GM23338 (cell line): ENCODE data around the gene USP7. TPM values are rescaled to one million over a fixed set of nuclear protein-coding genes. Genes with fewer than 3 reads are reported as not detected.

ENCODE experiments used
- ATAC-seq: fragments of 200-7000 bp; cut with Tn5 transposase; 3 replicates; pipeline ENCODE4 v1.9.1; 2020
- DNase-seq: peaks from one replicate; pipeline ENCODE4 v3.0.0-alpha.2; 2015; ENCODE audit warnings: low spot score
- H2AFZ ChIP-seq: fragments of 200-600 bp; sonication (generic); 2 replicates; pipeline ENCODE4 v1.8.0; 2016; ENCODE audit warnings: antibody characterized with exemption, mild to moderate bottlenecking, moderate library complexity
- H3F3A ChIP-seq: fragments of 200-600 bp; sonication (generic); replicated peaks from 2 replicates; pipeline ENCODE4 v1.8.0; 2017; ENCODE audit warnings: antibody characterized with exemption, mixed run types, low read depth
- H3K27ac ChIP-seq: fragments of 200-600 bp; sonication (generic); 2 replicates; pipeline ENCODE4 v1.6.1; 2016; ENCODE audit warnings: low read depth
- H3K27me3 ChIP-seq: fragments of 200-600 bp; sonication (generic); 2 replicates; pipeline ENCODE4 v1.8.0; 2016; ENCODE audit warnings: mild to moderate bottlenecking, mixed run types, moderate library complexity; ENCODE audit not compliant: insufficient read depth
- H3K36me3 ChIP-seq: fragments of 200-600 bp; sonication (generic); 2 replicates; pipeline ENCODE4 v1.8.0; 2016; ENCODE audit warnings: mild to moderate bottlenecking; ENCODE audit not compliant: insufficient read depth
- H3K4me1 ChIP-seq: fragments of 200-600 bp; sonication (generic); 2 replicates; pipeline ENCODE4 v1.8.0; 2016; ENCODE audit warnings: mild to moderate bottlenecking, moderate library complexity; ENCODE audit not compliant: insufficient read depth
- H3K4me2 ChIP-seq: fragments of 200-600 bp; sonication (generic); 2 replicates; pipeline ENCODE4 v1.7.1; 2017; ENCODE audit warnings: mixed run types
- H3K4me3 ChIP-seq: fragments of 200-600 bp; sonication (generic); 2 replicates; pipeline ENCODE4 v1.6.1; 2016; ENCODE audit warnings: mixed run types
- H3K79me2 ChIP-seq: fragments of 200-600 bp; sonication (generic); replicated peaks from 2 replicates; pipeline ENCODE4 v1.8.0; 2017; ENCODE audit warnings: mild to moderate bottlenecking; ENCODE audit not compliant: insufficient read depth
- H3K9me2 ChIP-seq: fragments of 200-600 bp; sonication (generic); 2 replicates; pipeline ENCODE4 v1.8.0; 2017; ENCODE audit not compliant: insufficient read depth
- H4K20me1 ChIP-seq: fragments of 200-600 bp; sonication (generic); replicated peaks from 2 replicates; pipeline ENCODE4 v1.8.0; 2017; ENCODE audit warnings: mild to moderate bottlenecking; ENCODE audit not compliant: insufficient read depth
- H3K27ac Mint-ChIP-seq: 2 replicates; pipeline ENCODE4 v1.8.0; 2020; ENCODE audit warnings: inconsistent platforms, mild to moderate bottlenecking, moderate library complexity, mixed read lengths
- H3K27me3 Mint-ChIP-seq: 3 replicates; pipeline ENCODE4 v1.8.0; 2022; ENCODE audit warnings: low read depth, mild to moderate bottlenecking, moderate library complexity, mixed read lengths, inconsistent platforms; ENCODE audit not compliant: insufficient read depth, poor library complexity
- H3K36me3 Mint-ChIP-seq: 3 replicates; pipeline ENCODE4 v1.8.0; 2021; ENCODE audit warnings: low read depth, mild to moderate bottlenecking, inconsistent platforms, moderate library complexity, mixed read lengths
- H3K4me1 Mint-ChIP-seq: 3 replicates; pipeline ENCODE4 v1.8.0; 2020; ENCODE audit warnings: mild to moderate bottlenecking, inconsistent platforms, mixed read lengths
- H3K4me3 Mint-ChIP-seq: 3 replicates; pipeline ENCODE4 v1.8.0; 2021; ENCODE audit warnings: moderate library complexity, mild to moderate bottlenecking, inconsistent platforms, mixed read lengths
- H3K9me3 Mint-ChIP-seq: 3 replicates; pipeline ENCODE4 v1.8.0; 2020; ENCODE audit warnings: moderate library complexity, mild to moderate bottlenecking, inconsistent platforms, mixed read lengths
- JUNB ChIP-seq: IDR thresholded peaks from one replicate; pipeline ENCODE4 v1.6.1; 2016; ENCODE audit warnings: antibody characterized with exemption; ENCODE audit not compliant: unreplicated experiment
- POLR2AphosphoS5 ChIP-seq: IDR thresholded peaks from 2 replicates; pipeline ENCODE4 v1.6.1; 2016; ENCODE audit warnings: antibody characterized with exemption, low read depth
- ZNF331 ChIP-seq: fragments of 250-450 bp; sonication (Bioruptor Pico); IDR thresholded peaks from 2 replicates; pipeline ENCODE4 v1.5.0; 2020; ENCODE audit warnings: low read depth, mild to moderate bottlenecking, moderate library complexity
- polyA plus RNA-seq: library from polyadenylated mRNA; unstranded; fragments of >200 nt; fragmentation: Nextera tagmentation; extraction: Ambion mirVana; gene quantifications from 2 replicates; pipeline ENCODE4 v1.2.1, GENCODE V29; 2016
- total RNA-seq: library from RNA; depleted of rRNA; stranded (reverse); fragments of >200 nt; shearing (Covaris generic); gene quantifications from 2 replicates; pipeline ENCODE4 v1.2.3, GENCODE V29; 2014
- TF ChIP-seq, protein P1 (sequence below): fragments of 250-450 bp; sonication (Bioruptor Pico); IDR thresholded peaks from 2 replicates; pipeline ENCODE4 v1.5.0; 2020; ENCODE audit warnings: mild to moderate bottlenecking, moderate library complexity
- TF ChIP-seq, protein P2 (sequence below): IDR thresholded peaks from 2 replicates; pipeline ENCODE4 v1.6.1; 2016; ENCODE audit warnings: antibody characterized with exemption
- TF ChIP-seq, protein P3 (sequence below): IDR thresholded peaks from one replicate; pipeline ENCODE4 v1.6.1; 2018; ENCODE audit warnings: antibody characterized with exemption; ENCODE audit not compliant: unreplicated experiment

Gene USP7
- total and polyA plus RNA-seq, 2 experiments from 2014 or later: 42.3 to 130 TPM

DNA sequence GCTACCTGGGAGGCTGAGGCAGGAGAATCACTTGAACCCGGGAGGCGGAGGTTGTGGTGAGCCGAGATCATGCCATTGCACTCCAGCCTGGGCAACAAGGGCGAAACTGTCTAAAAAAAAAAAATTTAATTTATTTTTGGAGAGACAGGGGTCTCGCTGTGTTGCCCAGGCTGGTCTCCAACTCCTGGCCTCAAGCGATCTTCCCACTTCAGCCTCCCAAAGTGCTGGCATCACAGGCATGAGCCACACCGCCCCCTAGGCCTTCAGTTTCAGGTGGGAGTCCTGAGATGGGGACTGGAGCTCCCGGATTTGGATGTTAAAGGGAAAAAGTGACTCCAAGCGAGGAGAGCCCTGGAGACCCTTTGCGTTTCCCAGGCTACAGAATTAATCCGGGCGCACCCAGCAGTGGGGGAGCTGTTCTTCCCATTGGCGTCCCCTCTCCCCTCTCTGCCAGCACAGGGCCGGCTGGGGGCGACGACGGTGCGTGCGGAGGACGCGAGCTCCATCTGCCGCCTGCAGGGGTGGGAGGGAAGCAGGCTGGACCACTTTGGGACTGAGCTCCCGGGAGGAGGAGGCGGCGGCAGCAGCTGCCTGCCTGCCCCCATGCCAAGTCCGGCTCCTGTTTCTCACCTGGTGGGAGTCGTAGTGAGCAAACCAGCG, 49.3 kb upstream of the USP7 start (continued):
- TF ChIP-seq, protein P1, sequence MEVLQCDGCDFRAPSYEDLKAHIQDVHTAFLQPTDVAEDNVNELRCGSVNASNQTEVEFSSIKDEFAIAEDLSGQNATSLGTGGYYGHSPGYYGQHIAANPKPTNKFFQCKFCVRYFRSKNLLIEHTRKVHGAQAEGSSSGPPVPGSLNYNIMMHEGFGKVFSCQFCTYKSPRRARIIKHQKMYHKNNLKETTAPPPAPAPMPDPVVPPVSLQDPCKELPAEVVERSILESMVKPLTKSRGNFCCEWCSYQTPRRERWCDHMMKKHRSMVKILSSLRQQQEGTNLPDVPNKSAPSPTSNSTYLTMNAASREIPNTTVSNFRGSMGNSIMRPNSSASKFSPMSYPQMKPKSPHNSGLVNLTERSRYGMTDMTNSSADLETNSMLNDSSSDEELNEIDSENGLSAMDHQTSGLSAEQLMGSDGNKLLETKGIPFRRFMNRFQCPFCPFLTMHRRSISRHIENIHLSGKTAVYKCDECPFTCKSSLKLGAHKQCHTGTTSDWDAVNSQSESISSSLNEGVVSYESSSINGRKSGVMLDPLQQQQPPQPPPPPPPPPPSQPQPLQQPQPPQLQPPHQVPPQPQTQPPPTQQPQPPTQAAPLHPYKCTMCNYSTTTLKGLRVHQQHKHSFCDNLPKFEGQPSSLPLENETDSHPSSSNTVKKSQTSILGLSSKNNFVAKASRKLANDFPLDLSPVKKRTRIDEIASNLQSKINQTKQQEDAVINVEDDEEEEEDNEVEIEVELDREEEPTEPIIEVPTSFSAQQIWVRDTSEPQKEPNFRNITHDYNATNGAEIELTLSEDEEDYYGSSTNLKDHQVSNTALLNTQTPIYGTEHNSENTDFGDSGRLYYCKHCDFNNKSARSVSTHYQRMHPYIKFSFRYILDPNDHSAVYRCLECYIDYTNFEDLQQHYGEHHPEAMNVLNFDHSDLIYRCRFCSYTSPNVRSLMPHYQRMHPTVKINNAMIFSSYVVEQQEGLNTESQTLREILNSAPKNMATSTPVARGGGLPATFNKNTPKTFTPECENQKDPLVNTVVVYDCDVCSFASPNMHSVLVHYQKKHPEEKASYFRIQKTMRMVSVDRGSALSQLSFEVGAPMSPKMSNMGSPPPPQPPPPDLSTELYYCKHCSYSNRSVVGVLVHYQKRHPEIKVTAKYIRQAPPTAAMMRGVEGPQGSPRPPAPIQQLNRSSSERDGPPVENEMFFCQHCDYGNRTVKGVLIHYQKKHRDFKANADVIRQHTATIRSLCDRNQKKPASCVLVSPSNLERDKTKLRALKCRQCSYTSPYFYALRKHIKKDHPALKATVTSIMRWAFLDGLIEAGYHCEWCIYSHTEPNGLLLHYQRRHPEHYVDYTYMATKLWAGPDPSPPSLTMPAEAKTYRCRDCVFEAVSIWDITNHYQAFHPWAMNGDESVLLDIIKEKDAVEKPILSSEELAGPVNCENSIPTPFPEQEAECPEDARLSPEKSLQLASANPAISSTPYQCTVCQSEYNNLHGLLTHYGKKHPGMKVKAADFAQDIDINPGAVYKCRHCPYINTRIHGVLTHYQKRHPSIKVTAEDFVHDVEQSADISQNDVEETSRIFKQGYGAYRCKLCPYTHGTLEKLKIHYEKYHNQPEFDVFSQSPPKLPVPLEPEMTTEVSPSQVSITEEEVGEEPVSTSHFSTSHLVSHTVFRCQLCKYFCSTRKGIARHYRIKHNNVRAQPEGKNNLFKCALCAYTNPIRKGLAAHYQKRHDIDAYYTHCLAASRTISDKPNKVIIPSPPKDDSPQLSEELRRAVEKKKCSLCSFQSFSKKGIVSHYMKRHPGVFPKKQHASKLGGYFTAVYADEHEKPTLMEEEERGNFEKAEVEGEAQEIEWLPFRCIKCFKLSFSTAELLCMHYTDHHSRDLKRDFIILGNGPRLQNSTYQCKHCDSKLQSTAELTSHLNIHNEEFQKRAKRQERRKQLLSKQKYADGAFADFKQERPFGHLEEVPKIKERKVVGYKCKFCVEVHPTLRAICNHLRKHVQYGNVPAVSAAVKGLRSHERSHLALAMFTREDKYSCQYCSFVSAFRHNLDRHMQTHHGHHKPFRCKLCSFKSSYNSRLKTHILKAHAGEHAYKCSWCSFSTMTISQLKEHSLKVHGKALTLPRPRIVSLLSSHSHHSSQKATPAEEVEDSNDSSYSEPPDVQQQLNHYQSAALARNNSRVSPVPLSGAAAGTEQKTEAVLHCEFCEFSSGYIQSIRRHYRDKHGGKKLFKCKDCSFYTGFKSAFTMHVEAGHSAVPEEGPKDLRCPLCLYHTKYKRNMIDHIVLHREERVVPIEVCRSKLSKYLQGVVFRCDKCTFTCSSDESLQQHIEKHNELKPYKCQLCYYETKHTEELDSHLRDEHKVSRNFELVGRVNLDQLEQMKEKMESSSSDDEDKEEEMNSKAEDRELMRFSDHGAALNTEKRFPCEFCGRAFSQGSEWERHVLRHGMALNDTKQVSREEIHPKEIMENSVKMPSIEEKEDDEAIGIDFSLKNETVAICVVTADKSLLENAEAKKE (CRISPR knock-in tag): no peak
- TF ChIP-seq, protein P2, sequence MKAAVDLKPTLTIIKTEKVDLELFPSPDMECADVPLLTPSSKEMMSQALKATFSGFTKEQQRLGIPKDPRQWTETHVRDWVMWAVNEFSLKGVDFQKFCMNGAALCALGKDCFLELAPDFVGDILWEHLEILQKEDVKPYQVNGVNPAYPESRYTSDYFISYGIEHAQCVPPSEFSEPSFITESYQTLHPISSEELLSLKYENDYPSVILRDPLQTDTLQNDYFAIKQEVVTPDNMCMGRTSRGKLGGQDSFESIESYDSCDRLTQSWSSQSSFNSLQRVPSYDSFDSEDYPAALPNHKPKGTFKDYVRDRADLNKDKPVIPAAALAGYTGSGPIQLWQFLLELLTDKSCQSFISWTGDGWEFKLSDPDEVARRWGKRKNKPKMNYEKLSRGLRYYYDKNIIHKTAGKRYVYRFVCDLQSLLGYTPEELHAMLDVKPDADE: no peak
- TF ChIP-seq POLR2AphosphoS5: no peak

DNA sequence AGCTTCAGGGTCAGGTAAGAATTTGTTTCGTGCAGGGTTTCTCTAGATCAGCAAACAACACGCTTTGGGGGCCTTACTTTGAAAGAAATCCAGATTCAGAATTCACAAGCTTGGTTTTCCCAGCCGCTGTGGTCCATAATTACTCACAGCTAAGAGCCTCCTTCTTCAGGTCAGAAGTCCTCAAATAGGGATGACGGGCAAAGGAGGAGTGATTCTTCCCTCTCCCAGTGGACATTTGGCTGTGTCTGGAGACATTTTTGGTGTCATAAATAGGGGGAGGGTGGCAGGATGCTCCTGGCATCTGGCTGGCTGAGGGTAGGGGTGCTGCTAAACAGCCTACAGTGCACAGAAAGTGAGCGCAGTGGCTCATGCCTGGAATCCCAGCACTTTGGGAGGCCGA, 48.6 kb upstream of the USP7 start:
- Histone ChIP-seq H3K36me3 (no peaks in the 10 kb centered on the region), H3K4me1 (peaks cover 9% of the 10 kb centered on the region; the same call in 1 of the 2 replicates), H4K20me1 (no peaks in the 10 kb centered on the region), H3K27me3 (no peaks in the 10 kb centered on the region), H3F3A (peaks cover 4% of the 10 kb centered on the region; the same call in 1 of the 2 replicates), H3K9me2 (no peaks in the 10 kb centered on the region), H3K79me2 (no peaks in the 10 kb centered on the region), H3K27ac (no peak overlapping the region), H3K4me3 (no peak overlapping the region), H3K4me2 (no peak overlapping the region), H2AFZ (no peak overlapping the region)
- no peak overlapping the region for H3K4me3 Mint-ChIP-seq
- ATAC-seq (no peak), DNase-seq (no peak)
- H3K27me3 Mint-ChIP-seq: peaks cover 9% of the 10 kb centered on the region
- H3K4me1 Mint-ChIP-seq: peaks cover 12% of the 10 kb centered on the region; the same call in 2 of the 3 replicates
- peaks cover 5% of the 10 kb centered on the region; the same call in 1 of the 3 replicates for H3K36me3 Mint-ChIP-seq
- H3K27ac Mint-ChIP-seq: no peak overlapping the region
- H3K9me3 Mint-ChIP-seq: peaks cover 11% of the 10 kb centered on the region
- TF ChIP-seq ZNF331 (CRISPR knock-in tag) (no peak), POLR2AphosphoS5 (no peak), JUNB (no peak)
- TF ChIP-seq, protein P3, sequence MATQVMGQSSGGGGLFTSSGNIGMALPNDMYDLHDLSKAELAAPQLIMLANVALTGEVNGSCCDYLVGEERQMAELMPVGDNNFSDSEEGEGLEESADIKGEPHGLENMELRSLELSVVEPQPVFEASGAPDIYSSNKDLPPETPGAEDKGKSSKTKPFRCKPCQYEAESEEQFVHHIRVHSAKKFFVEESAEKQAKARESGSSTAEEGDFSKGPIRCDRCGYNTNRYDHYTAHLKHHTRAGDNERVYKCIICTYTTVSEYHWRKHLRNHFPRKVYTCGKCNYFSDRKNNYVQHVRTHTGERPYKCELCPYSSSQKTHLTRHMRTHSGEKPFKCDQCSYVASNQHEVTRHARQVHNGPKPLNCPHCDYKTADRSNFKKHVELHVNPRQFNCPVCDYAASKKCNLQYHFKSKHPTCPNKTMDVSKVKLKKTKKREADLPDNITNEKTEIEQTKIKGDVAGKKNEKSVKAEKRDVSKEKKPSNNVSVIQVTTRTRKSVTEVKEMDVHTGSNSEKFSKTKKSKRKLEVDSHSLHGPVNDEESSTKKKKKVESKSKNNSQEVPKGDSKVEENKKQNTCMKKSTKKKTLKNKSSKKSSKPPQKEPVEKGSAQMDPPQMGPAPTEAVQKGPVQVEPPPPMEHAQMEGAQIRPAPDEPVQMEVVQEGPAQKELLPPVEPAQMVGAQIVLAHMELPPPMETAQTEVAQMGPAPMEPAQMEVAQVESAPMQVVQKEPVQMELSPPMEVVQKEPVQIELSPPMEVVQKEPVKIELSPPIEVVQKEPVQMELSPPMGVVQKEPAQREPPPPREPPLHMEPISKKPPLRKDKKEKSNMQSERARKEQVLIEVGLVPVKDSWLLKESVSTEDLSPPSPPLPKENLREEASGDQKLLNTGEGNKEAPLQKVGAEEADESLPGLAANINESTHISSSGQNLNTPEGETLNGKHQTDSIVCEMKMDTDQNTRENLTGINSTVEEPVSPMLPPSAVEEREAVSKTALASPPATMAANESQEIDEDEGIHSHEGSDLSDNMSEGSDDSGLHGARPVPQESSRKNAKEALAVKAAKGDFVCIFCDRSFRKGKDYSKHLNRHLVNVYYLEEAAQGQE: no peak
